Measurements from ENCODE around the gene KCNT1.

Gene KCNT1

DNA sequence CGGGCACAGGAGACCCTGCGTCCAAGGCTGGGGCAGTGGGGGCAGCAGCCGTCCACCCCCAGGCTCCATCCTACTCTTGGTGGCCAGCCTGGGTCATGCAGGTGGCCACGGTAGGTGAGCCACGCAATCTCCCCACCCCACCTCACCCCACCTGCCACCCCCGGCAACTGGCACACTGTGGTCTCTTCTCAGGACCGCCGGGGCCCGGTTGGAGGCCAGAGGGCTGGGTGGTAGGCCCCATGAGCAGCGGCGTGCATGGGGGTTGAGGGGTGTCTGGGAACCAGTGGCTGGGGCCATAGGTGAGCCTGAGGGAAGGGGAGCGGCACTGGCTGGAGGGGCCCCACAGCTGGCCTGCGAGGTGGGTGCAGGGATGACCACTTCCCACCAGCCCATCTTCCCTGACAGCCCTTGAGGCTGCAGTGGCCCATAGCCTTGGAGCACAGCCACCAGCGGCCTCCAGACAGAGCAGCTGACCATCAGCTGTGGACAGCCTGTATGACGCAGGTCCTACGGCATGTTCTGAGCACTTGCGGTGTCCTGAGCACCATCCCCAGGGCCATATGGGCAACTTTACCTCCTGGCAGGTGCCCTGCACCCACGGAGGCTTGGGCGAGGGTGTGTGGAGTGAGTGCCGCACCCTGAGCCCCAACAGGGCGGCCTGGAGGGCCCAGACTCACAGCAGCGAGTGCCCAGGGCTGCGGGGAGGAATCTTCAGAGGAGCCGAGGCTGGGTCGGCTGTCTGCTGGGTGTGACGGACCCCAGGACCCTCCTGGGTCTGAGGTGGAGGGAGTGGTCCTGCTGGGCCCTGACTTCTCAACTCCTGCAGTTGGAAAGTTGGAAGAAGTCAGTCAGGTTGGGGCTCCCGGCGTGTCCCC, 47.4 kb downstream of the KCNT1 start:
- no peak for DNase-seq

DNA sequence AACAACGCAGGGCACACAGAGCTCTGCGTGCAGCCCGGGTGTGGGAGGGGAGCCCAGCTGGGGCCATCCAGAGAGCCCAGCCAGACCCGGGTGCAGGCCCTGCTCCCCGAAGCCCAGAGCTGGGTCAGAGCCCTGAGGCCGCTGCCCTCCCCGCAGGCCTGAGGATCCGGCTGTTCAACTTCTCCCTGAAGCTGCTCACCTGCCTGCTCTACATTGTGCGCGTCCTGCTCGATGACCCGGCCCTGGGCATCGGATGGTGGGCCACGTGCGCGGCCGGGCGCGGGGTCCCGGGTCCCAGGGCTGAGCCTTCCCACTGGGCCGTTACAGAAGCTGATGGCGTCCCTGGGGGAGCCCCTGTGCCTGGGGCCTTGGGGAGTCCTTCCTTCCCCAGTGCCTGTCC, 48.8 kb downstream of the KCNT1 start:
- DNase-seq: no peak

DNA sequence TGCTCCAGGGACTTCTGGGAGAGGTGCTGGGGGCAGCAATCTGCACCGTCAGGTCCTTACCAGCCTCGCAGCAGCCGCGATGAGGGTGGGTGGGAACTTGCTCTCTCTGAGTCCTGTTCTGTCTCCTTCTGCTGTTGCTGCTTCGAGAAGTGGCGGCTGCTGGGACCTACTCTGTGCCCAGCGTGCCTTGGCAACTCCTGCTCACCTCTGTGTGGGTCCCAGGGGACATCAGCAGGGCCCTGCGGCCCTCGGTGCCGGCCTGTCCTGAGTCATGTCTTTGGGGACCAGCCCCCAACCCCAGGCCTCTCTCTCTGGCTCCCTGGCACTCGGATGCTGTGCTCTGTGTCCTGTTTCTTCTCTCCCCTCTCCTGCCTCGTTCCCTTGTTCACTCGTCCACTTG, 49.5 kb downstream of the KCNT1 start:
- no peak for DNase-seq

DNA sequence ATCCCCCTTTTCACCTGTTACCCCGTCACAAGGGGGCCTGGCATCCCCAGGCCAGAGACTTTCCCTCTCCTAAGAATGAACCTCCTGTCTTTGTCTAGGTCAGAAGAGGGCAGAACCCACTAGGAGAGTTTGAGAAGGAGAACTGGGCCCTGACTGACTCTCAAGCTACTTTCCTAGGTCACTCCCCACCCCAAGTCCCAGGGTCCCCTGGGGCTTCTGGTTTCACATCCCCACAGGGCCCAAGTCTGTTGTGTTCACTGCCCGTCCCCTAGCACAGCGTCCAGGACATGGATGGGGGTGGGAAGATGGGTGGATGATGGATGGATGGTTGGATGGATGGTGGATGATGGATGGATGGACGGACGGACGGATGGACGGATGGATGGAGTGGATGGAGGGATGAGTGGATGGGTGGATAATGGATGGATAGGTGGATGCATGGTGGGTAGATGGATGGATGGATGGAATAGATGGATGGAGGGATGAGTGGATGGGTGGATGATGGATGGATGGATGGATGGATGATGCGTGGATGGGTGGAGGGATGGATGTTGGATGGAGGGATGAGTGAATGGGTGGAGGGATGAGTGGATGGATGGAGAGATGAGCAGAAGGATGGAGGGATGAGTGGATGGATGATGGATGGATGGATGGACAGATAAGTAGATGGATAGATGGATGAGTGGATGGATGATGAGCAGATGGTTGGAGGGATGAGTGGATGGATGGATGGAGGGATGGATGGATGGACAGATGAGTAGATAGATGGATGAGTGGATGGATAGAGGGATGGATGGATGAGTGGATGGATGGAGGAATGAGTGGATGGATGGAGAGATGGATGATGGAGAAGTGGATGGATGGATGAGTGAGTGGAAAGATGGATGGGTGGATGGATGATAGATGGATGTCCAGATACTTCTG, 50.6 kb downstream of the KCNT1 start:
- DNase-seq: no peak

DNA sequence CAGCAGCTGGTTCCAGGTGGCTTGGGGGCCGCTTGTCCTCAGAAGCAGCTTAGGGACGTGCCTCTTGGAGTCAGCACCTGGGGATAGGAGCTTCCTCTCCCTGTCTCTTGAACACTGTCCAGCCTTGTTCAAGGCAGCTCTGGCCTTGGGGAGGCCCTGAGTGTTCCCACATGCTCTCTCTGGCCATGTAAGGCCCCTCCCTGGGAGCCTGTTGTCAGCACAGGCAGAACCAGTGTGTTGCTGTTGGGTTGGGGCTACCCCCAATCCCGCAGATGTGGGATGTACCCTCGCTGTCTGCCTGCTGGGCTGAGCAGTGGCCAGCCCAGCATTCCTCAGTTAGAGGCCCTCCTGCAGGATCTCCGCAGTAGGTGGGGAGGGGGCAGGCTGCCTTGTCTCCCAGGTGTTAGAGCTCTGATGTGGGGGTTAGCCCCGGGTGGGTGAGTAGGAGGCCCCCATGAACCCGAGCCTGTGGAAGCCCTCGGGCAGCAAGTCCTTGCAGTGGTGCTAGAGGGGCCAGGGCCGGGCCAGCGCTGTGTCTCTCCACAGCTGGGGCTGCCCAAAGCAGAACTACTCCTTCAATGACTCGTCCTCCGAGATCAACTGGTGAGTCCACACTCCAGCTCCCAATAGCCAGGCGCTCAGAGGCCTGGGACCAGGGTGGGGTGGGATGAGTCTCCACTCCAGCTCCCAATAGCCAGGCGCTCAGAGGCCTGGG, 51.6 kb downstream of the KCNT1 start:
- DNase-seq: no peak

DNA sequence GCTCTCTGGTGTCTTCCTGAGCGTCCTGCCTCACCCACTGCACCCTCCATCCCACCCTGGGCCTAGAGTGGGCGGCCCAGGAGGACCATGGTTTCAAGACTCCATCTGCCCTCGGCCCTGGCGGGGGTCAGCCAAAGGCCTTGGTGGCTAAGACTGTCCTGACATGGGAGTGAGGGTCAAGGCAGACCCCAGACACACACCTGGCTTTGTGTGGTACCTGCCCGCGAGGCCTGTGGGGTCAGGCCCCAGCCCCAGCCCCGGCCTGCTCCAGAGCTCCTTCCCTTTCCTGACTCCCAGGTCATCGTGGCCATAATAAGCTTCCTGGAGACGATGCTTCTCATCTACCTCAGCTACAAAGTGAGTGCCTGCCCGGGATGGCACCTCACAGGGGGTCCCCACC, 54.6 kb downstream of the KCNT1 start:
- no peak for DNase-seq

DNA sequence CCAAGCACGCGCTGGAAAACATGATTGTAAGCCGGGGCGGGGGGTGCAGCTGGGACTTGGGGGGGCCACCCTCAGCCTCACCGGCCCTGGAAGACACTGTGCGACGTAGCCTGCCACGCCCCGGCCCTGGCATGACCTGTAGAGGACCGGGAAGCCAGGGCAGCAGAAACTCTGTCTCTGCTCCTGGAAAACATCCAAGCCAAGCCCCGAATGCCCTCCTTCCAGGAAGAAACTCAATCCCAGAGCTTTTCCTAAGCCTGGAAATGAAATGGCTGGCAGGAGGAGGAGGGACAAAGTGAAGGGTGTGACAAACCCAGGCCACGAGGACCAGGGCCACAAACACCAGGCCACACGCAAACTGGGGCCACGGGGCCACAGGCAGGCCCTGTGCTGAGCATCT, 55.4 kb downstream of the KCNT1 start:
- no peak for DNase-seq

DNA sequence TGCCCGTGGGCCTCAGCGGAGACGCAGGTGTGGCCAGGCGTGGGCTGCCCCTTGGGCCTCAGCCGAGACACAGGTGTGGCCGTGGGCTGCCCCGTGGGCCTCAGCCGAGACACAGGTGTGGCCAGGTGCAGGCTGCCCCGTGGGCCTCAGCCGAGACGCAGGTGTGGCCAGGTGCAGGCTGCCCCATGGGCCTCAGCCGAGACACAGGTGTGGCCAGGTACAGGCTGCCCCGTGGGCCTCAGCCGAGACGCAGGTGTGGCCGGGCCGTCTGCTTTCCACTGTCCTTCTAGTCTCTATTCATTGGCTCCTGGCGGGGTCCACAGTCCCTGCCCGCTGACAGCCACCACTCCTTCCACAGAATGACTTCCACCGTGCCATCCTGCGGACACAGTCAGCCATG, 56.1 kb downstream of the KCNT1 start:
- DNase-seq: no peak

DNA sequence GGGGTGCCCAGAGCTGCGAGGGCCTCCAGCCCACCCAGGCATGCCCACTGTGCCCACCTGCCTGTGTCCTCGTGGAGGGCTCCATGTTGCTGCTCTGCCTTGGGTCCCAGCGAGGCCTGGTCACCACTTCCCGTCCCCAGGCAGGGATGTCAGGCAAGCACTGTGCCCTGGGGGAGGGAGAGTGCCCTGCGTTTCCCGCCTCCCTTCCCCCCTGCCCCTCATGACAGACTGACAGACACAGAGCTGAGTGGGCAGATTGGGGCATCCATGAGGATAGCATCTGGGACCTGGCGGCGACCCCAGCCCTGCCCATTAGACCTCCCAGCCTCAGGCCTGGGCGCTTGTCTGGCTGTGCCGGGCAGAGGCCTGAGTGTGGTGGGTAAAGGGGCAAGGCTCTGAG, 56.9 kb downstream of the KCNT1 start:
- peak in 1 of 2 experiments; percentile 28 for DNase-seq

DNA sequence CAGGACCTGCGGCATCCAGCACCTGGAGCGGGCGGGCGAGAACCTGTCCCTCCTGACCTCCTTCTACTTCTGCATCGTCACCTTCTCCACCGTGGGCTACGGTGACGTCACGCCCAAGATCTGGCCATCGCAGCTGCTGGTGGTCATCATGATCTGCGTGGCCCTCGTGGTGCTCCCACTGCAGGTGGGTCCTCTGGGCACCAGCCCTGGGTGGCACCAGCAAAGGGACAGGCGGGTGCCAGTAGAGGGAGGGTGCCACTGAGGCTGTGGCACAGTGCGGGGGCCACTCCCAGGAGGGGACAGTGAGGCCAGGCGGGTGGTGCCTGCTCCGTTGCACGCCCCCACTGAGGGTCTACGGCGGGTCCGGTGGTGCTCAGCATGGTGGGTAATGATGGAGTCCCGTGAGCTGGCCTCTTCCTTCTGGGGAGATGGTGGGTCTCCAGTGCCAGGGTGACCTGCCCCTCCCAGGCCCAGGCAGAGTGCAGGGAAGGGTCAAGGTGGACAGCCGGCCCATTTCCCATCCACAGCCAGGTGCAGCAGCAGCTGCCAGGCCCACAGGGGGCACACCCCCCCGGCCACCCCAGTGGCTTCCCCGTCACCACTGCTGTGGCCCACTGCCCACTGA, 57.8 kb downstream of the KCNT1 start:
- DNase-seq: no peak

DNA sequence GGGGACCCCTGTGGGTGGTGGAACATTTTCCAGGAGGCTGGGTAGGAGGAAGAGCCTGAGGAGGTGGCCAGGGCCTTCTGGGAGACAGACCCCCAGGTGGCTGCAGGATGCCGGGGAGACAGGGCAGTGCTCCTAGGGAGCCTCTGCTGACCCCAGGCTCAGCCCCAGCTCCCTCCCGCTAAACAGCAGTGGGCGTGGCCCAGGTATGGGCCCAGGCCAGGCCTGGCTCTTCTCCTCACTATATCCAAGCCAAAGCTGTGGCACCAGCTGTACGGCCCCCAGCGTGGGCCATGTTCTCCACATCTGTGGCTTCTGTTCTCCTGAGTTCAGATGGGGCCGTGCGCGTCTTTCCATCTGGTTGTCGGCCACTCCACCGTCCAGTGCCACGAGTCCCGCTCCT, 58.5 kb downstream of the KCNT1 start:
- no peak for DNase-seq

DNA sequence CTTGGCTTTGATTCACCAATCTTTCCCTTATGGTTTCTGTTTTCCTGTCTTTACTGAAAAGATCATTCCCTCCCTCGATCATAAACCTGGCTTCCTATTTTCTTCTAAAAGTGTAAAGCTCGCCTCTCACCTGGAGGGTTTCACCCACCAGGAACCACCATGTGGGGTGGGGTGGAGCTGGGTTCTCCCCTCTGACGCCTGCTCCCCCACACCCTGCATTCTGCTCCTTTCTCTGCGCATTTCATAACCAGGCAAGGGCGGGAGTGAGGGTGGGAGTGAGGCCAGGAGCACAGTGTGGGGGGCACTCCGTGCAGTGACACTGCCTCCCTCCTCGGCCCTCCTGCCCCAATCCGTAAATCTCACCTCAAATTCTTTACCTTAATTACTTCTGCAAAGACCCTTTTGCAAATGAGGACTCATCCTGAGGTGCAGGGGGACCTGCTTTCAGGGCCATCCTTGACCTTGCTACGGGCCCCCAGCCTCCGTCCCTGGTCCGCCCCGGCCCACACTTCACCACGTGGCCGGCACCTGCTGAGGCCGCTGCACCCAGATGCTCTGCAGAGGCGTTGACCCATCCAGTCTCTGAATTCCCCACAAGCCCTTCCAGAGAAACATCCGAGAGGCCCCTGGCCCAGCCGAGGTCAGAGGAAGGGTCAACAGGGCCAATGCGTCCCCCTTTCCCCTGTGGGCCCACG, 59.3 kb downstream of the KCNT1 start:
- DNase-seq: no peak

DNA sequence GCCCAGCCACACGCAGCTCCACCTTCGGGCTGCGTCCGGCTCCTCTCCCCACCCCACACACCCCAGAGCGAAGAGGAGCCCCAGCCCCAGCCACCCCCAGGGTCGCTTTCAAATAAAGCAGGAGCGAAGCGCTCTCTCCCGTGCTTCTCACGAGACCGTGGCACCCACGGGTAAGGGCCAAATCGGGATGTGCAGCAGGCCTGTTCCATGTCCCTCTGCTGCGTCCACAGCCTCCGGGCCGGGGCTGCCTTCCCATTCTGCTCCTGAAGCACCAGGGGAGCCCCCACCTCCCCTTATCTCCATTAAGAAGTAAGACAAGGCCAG, 59.8 kb downstream of the KCNT1 start:
- DNase-seq: no peak

DNA sequence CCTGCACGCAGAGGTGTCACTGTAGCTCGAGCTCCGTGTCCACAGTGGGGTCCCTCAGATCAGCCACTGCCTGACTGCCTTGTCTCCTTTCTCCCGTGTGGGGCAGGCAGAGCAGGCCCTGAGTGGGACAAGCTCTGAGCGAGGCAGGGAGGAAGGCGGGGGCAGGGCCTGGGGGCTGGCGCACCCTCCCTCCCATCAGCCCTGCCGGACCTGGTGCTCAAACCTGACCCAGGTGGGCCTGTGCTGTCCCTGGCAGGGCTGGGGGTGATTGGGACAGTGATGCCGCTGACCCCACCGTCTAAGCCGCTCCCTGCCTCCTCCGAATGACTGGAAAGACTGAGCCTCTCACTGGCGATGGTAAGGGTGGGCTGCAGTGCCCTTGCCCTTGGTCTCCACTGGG, 60.9 kb downstream of the KCNT1 start:
- DNase-seq: no peak

DNA sequence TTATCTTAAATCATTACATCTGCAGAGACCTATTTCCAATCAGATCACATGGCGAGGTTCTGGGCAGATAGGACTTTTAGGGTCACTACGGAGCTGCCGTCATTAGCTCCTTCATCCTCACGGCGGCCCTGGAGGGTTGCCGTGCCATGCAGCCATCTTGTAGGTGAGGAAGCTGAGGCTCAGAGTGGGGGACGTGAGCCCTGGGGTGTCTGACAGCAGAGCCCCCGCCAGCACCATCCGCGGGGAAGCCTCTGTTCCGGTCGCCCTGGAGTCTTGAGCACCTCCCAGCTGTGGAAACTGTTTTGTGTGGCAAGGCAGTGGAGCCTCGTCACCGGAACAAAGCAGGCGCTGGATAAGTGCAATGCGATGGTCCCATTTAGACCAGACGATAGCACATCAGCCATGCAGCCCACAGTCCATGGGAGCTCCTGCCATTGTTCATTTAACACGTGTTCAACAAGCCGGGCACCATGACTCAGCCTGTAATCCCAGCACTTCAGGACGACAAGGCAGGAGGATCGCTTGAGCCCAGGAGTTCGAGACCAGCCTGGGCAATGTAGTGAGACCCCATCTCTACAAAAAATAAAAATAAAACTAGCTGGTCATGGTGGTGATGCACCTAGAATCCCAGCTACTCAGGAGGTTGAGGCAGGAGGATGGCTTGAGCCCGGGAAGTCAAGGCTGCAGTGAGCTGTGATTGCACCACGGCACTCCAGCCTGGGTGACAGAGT, 61.9 kb downstream of the KCNT1 start:
- no peak for DNase-seq

DNA sequence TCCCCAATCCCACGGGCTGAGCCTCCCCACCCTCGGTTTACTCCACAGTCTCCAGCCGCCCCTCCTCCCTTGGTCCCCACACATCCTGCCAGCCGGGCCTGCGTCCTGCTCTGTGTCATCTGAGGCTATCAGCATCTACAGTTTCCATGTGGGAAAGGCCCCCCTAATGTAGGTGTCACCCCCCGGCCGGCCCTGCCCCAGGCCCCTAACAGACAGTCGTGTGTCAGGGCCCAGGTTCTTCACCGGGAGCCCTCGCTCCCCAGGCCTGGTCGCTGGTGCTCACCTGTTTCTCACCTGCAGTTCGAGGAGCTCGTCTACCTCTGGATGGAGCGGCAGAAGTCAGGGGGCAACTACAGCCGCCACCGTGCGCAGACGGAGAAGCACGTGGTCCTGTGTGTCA, 62.7 kb downstream of the KCNT1 start:
- DNase-seq: no peak

DNA sequence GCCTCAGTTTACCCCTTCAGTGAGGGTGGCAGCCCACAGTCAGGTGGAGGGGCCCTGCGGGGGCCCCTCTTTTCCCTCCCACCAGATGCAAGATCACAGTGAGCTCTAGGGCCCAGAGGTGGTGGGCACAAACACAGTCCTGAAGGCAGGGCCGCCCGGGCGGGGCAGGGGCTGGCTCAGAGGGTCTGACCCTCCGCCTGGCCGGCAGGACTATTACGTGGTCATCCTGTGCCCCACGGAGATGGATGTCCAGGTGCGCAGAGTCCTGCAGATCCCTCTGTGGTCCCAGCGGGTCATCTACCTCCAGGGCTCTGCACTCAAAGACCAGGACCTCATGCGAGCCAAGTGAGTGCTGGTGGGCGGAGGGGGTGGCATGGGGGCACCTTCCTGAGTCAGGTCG, 63.4 kb downstream of the KCNT1 start:
- no peak for DNase-seq

DNA sequence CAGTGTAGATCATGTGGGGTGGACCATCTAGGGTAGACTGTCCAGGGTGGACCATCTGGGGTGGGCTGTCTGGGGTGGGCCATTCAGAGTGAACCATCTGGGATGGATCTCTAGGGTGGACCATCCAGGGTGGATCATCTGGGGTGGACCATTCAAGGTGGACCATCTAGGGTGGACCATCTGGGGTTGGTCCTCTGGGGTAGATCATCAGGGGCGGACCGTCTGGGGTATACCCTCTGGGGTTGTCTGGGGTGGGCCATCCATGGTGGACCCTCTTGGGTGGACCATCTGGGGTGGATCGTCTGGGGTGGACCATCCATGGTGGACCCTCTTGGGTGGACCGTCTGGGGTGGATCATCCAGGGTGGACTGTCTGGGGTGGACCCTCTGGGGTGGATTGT, 64.3 kb downstream of the KCNT1 start:
- DNase-seq: no peak

DNA sequence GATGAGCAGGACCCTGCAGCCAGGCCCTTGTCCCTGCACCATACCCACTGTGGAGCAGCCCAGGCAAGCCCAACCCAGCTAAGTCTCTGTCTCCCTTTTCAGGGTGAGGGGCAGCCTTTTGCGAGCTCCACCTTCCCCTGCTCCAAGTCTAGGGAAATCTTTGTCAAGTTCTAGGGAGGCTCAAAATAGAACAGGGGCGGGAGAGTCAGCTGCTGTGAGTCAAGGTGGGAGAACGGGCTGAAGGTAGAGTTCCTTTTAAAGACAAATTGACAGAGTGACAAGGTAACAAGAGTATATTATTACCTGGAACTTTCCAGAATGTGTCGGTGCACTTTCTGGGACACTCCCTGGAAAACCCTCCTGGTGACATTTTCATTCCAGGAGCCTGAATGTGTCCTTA, 64.7 kb downstream of the KCNT1 start:
- DNase-seq: no peak

DNA sequence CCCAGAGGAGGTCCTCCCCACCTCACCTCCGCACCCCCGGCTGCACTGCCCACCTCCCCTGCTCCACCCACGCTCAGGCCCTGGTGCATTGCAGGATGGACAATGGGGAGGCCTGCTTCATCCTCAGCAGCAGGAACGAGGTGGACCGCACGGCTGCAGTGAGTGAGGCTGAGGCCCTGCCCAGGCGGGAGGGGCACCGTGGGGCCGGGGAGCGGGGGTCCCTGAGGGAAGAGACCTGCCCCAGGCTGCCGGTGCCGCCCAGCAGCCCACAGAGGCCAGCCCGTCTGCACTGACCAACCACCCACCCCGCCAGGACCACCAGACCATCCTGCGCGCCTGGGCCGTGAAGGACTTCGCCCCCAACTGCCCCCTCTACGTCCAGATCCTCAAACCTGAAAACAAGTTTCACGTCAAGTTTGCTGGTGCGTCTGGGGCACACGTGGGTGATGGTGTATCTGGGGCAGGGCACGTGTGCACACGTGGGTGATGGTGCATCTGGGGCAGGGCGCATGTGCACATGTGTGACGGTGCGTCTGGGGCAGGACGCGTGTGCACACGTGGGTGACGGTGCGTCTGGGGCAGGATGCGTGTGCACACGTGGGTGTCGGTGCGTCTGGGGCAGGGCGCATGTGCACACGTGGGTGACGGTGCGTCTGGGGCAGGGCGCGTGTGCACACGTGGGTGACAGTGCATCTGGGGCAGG, 66.7 kb downstream of the KCNT1 start:
- DNase-seq: no peak
